Measurements from ENCODE around the gene USP33. TPM values are rescaled to one million over a fixed set of nuclear protein-coding genes. Genes with fewer than 3 reads are reported as not detected.
A peak's percentile ranks its signal among the peaks of the same experiment; 100 is the strongest.
"Not testable (repeated sequence)": the region's sequence is repeated elsewhere in the genome, so short reads cannot be mapped to it uniquely, and the experiment has no call there.

The USP33 gene
- total RNA-seq, 1 experiment from 2014 or later = 36.1 TPM

DNA sequence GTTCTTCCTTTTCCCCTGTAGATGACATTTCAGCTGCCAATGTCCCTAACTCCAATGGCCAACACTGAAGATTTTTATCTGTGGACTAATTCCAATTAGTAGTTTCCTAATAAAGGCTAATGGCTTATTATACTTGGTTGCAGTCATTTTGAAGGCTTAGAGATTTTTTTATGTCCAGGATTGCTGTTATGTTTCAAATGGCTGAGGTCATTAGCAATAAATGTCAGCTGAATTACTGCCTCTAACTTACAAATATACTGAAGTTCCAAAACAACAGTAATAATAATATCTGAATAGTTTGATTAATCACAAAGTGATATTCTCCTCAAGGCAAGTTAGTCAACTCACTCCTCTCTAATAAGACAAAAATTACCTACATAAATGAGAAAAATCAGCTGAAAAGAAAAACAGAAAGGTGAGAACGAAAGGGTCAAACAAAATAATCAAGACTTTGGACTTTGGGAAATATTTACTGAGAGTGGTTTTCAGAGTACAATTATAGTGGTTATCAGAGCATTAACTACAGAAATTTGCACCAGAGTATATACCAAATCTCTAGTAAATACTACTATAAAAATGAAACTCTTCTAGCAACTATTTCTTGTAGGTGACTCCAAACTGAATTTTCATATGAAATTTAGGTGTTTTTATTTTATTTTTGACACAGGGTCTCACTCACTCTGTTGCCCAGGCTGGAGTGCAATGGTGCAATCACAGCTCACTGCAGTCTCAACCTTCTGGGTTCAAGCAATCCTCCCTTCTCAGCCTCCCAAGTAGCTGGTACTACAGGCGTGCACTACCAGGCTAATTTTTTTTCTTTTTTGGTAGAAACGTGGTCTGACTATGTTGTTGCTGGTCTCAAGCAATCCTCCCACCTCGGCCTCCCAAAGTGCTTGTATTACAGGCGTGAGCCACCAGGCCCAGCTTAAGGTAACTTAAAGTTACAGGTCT is 80.7 kb downstream of the USP33 start:
- Mint-ChIP-seq H3K9me3 (ENCODE audit: unreplicated experiment) (no peaks in the 10 kb centered on the region), H3K4me1 (ENCODE audit: low read depth, unreplicated experiment) (peaks cover 14% of the 10 kb centered on the region), H3K27me3 (ENCODE audit: insufficient read depth, unreplicated experiment) (no peaks in the 10 kb centered on the region), H3K27ac (ENCODE audit: unreplicated experiment) (no peak overlapping the region), H3K36me3 (ENCODE audit: insufficient read depth, unreplicated experiment) (peaks cover 20% of the 10 kb centered on the region), H3K4me3 (ENCODE audit: unreplicated experiment) (peak overlapping the region; percentile 21)
- ChIA-PET POLR2A (no interaction called here), CTCF (no interaction called here)
- peaks cover 34% of the 10 kb centered on the region for H3K4me1 ChIP-seq
- no peaks in the 10 kb centered on the region for H3K9me3 ChIP-seq
- TF ChIP-seq, protein P1, sequence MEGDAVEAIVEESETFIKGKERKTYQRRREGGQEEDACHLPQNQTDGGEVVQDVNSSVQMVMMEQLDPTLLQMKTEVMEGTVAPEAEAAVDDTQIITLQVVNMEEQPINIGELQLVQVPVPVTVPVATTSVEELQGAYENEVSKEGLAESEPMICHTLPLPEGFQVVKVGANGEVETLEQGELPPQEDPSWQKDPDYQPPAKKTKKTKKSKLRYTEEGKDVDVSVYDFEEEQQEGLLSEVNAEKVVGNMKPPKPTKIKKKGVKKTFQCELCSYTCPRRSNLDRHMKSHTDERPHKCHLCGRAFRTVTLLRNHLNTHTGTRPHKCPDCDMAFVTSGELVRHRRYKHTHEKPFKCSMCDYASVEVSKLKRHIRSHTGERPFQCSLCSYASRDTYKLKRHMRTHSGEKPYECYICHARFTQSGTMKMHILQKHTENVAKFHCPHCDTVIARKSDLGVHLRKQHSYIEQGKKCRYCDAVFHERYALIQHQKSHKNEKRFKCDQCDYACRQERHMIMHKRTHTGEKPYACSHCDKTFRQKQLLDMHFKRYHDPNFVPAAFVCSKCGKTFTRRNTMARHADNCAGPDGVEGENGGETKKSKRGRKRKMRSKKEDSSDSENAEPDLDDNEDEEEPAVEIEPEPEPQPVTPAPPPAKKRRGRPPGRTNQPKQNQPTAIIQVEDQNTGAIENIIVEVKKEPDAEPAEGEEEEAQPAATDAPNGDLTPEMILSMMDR (IDR thresholded peaks at IDR 0.05; ENCODE audit: insufficient read depth in 1 of 2, low read depth in 1 of 2, low read length in 1 of 2, severe bottlenecking in 1 of 2, unreplicated experiment in 1 of 2) = no peak
- H3K27me3 ChIP-seq (replicated peaks; ENCODE audit: control insufficient read depth, insufficient read depth, low read length) = no peaks in the 10 kb centered on the region
- BruUV-seq (replicated peaks) = no TSS peak
- no peak overlapping the region for H3K4me3 ChIP-seq (ENCODE audit: low read depth, low read length)
- DNase-seq = no peak
- no peaks in the 10 kb centered on the region for H3K36me3 ChIP-seq (ENCODE audit: control insufficient read depth, insufficient read depth, low read length)
- intact Hi-C loops (cut with micrococcal nuclease; ENCODE audit: unreplicated experiment) = no loop called here

DNA sequence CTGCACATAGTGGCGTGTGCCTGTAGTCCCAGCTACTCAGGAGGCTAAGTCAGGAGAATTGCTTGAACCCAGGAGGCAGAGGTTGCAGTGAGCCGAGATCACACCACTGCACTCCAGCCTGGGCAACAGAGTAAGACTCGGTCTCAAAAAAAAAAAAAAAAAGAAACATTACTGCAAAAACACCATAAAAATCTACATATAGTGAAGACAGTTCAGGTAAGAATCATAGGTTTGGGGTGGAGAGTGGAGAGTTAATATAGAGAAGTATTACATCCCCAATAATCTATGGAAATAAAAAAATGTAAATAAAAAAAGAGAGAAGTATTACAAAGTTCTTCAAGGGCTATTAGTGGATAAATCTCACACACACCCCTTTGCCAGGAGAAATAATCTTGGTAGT is 84.8 kb downstream of the USP33 start:
- H3K9me3 Mint-ChIP-seq (ENCODE audit: unreplicated experiment); H3K27me3 ChIP-seq (replicated peaks; ENCODE audit: control insufficient read depth, insufficient read depth, low read length); H3K4me3 ChIP-seq (ENCODE audit: low read depth, low read length); CTCF ChIA-PET; DNase-seq; POLR2A ChIA-PET; H3K9me3 ChIP-seq; intact Hi-C loops (cut with micrococcal nuclease; ENCODE audit: unreplicated experiment); H3K4me1 Mint-ChIP-seq (ENCODE audit: low read depth, unreplicated experiment); H3K27me3 Mint-ChIP-seq (ENCODE audit: insufficient read depth, unreplicated experiment); H3K36me3 ChIP-seq (ENCODE audit: control insufficient read depth, insufficient read depth, low read length); H3K4me3 Mint-ChIP-seq (ENCODE audit: unreplicated experiment); H3K36me3 Mint-ChIP-seq (ENCODE audit: insufficient read depth, unreplicated experiment); H3K27ac Mint-ChIP-seq (ENCODE audit: unreplicated experiment); BruUV-seq (replicated peaks): not testable (repeated sequence)
- peaks cover 29% of the 10 kb centered on the region for H3K4me1 ChIP-seq

DNA sequence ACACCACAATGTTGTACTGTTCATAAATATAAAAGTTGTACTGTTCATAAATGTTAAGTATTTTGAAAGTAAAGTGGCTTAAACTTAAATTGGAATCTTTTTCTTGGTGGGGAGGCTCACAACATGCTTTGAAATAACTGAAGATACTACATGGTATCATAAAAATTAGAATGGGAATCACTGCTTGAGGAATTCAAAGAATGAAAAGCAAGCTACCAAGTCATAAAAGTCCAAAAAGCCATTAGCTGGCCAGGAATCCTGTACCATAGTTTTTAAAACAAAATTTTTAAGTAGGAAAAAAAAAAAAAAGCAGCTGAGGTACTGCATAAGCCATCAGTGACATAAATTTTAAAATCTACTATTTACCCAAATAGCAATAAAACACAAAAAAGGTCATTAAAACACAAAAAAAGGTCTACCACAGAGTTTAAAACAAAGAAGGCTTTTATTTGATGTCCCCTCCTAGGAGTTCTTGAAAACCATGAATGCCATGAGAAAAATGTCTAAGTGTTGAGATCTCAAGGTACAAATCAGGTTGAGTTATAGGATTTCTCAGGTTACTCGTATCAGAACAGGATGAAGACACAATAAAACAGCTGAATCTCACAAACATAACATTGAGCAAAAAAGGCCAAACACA is 85.8 kb downstream of the USP33 start:
- H3K9me3 Mint-ChIP-seq (ENCODE audit: unreplicated experiment) = no peaks in the 10 kb centered on the region
- DNase-seq = no peak
- H3K4me3 ChIP-seq (ENCODE audit: low read depth, low read length) = no peak overlapping the region
- TF ChIP-seq, protein P1 (IDR thresholded peaks at IDR 0.05; ENCODE audit: insufficient read depth in 1 of 2, low read depth in 1 of 2, low read length in 1 of 2, severe bottlenecking in 1 of 2, unreplicated experiment in 1 of 2) = no peak
- no peaks in the 10 kb centered on the region for H3K36me3 ChIP-seq (ENCODE audit: control insufficient read depth, insufficient read depth, low read length)
- H3K4me1 Mint-ChIP-seq (ENCODE audit: low read depth, unreplicated experiment) = peaks cover 6% of the 10 kb centered on the region
- no peak overlapping the region for H3K27ac Mint-ChIP-seq (ENCODE audit: unreplicated experiment)
- no peaks in the 10 kb centered on the region for H3K9me3 ChIP-seq
- ChIA-PET CTCF (no interaction called here), POLR2A (no interaction called here)
- peaks cover 21% of the 10 kb centered on the region for H3K4me1 ChIP-seq
- no peaks in the 10 kb centered on the region for H3K27me3 Mint-ChIP-seq (ENCODE audit: insufficient read depth, unreplicated experiment)
- H3K4me3 Mint-ChIP-seq (ENCODE audit: unreplicated experiment) = no peak overlapping the region
- no TSS peak for BruUV-seq (replicated peaks)
- peaks cover 4% of the 10 kb centered on the region for H3K36me3 Mint-ChIP-seq (ENCODE audit: insufficient read depth, unreplicated experiment)
- intact Hi-C loops (cut with micrococcal nuclease; ENCODE audit: unreplicated experiment) = no loop called here
- no peaks in the 10 kb centered on the region for H3K27me3 ChIP-seq (replicated peaks; ENCODE audit: control insufficient read depth, insufficient read depth, low read length)
